ENCODE data around the gene DPPA4.

GRCh38 chr3:109356442-109357155 lies 19.3 kb upstream of the DPPA4 start:
- TF ChIP-seq CTCF (IDR thresholded peaks at IDR 0.05) = no peak
- no peak for TF ChIP-seq POLR2A (IDR thresholded peaks at IDR 0.05)
- no peak for TF ChIP-seq EP300 (IDR thresholded peaks at IDR 0.05)
